Spleen (tissue), 7 donors: Measurements from ENCODE around the gene MRPL41.

Source experiments
- POLR2AphosphoS5 ChIP-seq, 3 donors: sonication (generic); formaldehyde crosslinking; IDR thresholded peaks; one replicate each; pipeline ENCODE4 v1.5.1; 2017; ENCODE audit warnings: antibody characterized with exemption in 3 of 3
- TF ChIP-seq, protein P1 (sequence below), 11 experiments: fragments of 200-600 bp in 7 of 11; fragments of 450-650 bp in 4 of 11; sonication (generic) in 4 of 11; IDR thresholded peaks in 8 of 11; conservative IDR thresholded peaks in 3 of 11; 1 replicate in 7 of 11; 2 replicates in 4 of 11; pipeline versions ENCODE4 v1.4.0 to v1.8.0; 2016 to 2021; ENCODE audit warnings: antibody characterized with exemption in 11 of 11, inconsistent platforms in 4 of 11, mild to moderate bottlenecking in 1 of 11
- donor health status: DM: no; HTN: no; CAD: no; lungs with moderate emphysema.
- donor health status: DM: no; HTN: no; CAD: no.
- donor health status: DM: no; HTN: no; CAD: no.

DNA sequence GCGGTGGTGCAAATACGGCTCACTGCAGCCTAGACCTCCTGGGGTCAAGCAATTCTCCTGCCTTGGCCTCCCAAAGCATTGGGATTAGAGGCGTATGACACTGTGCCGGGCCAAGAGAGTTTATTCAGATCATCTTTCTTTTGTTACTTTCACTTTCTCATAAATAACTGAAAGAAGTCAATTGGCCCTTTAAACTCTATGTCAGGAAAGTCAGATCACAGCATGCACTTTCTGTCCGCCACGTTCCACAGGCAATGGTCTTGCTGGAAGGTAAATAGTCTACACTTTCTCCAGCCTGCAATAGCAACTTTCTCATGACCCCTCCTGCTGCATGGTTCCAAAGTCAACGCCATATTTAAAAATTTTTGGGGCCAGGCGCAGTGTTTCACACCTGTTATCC, 47.3 kb downstream of the MRPL41 start:
- TF ChIP-seq POLR2AphosphoS5 (IDR thresholded peaks at IDR 0.05): no peak
- TF ChIP-seq, protein P1, sequence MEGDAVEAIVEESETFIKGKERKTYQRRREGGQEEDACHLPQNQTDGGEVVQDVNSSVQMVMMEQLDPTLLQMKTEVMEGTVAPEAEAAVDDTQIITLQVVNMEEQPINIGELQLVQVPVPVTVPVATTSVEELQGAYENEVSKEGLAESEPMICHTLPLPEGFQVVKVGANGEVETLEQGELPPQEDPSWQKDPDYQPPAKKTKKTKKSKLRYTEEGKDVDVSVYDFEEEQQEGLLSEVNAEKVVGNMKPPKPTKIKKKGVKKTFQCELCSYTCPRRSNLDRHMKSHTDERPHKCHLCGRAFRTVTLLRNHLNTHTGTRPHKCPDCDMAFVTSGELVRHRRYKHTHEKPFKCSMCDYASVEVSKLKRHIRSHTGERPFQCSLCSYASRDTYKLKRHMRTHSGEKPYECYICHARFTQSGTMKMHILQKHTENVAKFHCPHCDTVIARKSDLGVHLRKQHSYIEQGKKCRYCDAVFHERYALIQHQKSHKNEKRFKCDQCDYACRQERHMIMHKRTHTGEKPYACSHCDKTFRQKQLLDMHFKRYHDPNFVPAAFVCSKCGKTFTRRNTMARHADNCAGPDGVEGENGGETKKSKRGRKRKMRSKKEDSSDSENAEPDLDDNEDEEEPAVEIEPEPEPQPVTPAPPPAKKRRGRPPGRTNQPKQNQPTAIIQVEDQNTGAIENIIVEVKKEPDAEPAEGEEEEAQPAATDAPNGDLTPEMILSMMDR (IDR thresholded peaks at IDR 0.05 in 8 of 11, conservative IDR thresholded peaks at IDR 0.05 in 3 of 11): no peak
